ENCODE measurements around the gene FA2H. TPM values are rescaled to one million over a fixed set of nuclear protein-coding genes. Genes with fewer than 3 reads are reported as not detected.
A peak's percentile ranks its signal among the peaks of the same experiment; 100 is the strongest.
"Not testable (repeated sequence)": the region's sequence is repeated elsewhere in the genome, so short reads cannot be mapped to it uniquely, and the experiment has no call there.

Gene FA2H
- total RNA-seq, 1 experiment from 2014 or later = not detected

- peak; percentile 44 for DNase-seq (ENCODE audit: low read depth)
Observed at GRCh38 chr16:74724820-74725549, 49.6 kb downstream of the FA2H start.

GRCh38 chr16:74723256-74723655 is 51.4 kb downstream of the FA2H start:
- DNase-seq (ENCODE audit: low read depth) = no peak

GRCh38 chr16:74722156-74722555 is 52.5 kb downstream of the FA2H start:
- DNase-seq (ENCODE audit: low read depth) = not testable (repeated sequence)

GRCh38 chr16:74721716-74722115 is 52.9 kb downstream of the FA2H start:
- DNase-seq (ENCODE audit: low read depth) = no peak

- DNase-seq (ENCODE audit: low read depth) = no peak
Observed at GRCh38 chr16:74720579-74720978, 54.0 kb downstream of the FA2H start.

GRCh38 chr16:74718741-74719610 is 55.6 kb downstream of the FA2H start:
- no peak for DNase-seq (ENCODE audit: low read depth)

- DNase-seq (ENCODE audit: low read depth) = no peak
Observed at GRCh38 chr16:74718140-74718539, 56.5 kb downstream of the FA2H start.

- no peak for DNase-seq (ENCODE audit: low read depth)
Observed at GRCh38 chr16:74717367-74717766, 57.3 kb downstream of the FA2H start.

- no peak for DNase-seq (ENCODE audit: low read depth)
Observed at GRCh38 chr16:74716355-74716754, 58.3 kb downstream of the FA2H start.

- no peak for DNase-seq (ENCODE audit: low read depth)
Observed at GRCh38 chr16:74713876-74714275, 60.7 kb downstream of the FA2H start.

GRCh38 chr16:74713325-74713724 is 61.3 kb downstream of the FA2H start:
- DNase-seq (ENCODE audit: low read depth) = no peak

- DNase-seq (ENCODE audit: low read depth) = no peak
Observed at GRCh38 chr16:74711938-74712337, 62.7 kb downstream of the FA2H start.

- DNase-seq (ENCODE audit: low read depth) = no peak
Observed at GRCh38 chr16:74710401-74710800, 64.2 kb downstream of the FA2H start.

GRCh38 chr16:74709441-74709877 is 65.2 kb downstream of the FA2H start:
- peak; percentile 55 for DNase-seq (ENCODE audit: low read depth)

- DNase-seq (ENCODE audit: low read depth) = peak; percentile 60
Observed at GRCh38 chr16:74700438-74701225, 74.0 kb downstream of the FA2H start, which contains the start of gene MLKL. Gene MLKL (minus strand): TSS chr16:74700862. CDS start chr16:74695757, 5,105 bp downstream.

GRCh38 chr16:74700116-74700437 is 74.5 kb downstream of the FA2H start:
- peak; percentile 27 for DNase-seq (ENCODE audit: low read depth)

- no peak for DNase-seq (ENCODE audit: low read depth)
Observed at GRCh38 chr16:74699666-74700065, 75.0 kb downstream of the FA2H start.

GRCh38 chr16:74698222-74698621 is 76.4 kb downstream of the FA2H start:
- DNase-seq (ENCODE audit: low read depth) = no peak

- peak; percentile 91 for DNase-seq (ENCODE audit: low read depth)
Observed at GRCh38 chr16:74695450-74696422, 78.9 kb downstream of the FA2H start.

- DNase-seq (ENCODE audit: low read depth) = no peak
Observed at GRCh38 chr16:74691093-74691855, 83.3 kb downstream of the FA2H start.

Measured in RPMI7951 (cell line).